GM21786 (cell line): ENCODE results near the gene CER1.
"Not testable (repeated sequence)": the region's sequence is repeated elsewhere in the genome, so short reads cannot be mapped to it uniquely, and the experiment has no call there.

Experiments
- ATAC-seq: cut with Tn5 transposase; IDR thresholded peaks from one replicate; pipeline ENCODE4 v1.9.1; 2021; ENCODE audit not compliant: unreplicated experiment

Gene CER1

GRCh38 chr9:14719231-14719923 lies 3.2 kb downstream of the CER1 start:
- no peak for ATAC-seq

- no peak for ATAC-seq
Measured at GRCh38 chr9:14715102-14715501, 7.4 kb downstream of the CER1 start.

DNA sequence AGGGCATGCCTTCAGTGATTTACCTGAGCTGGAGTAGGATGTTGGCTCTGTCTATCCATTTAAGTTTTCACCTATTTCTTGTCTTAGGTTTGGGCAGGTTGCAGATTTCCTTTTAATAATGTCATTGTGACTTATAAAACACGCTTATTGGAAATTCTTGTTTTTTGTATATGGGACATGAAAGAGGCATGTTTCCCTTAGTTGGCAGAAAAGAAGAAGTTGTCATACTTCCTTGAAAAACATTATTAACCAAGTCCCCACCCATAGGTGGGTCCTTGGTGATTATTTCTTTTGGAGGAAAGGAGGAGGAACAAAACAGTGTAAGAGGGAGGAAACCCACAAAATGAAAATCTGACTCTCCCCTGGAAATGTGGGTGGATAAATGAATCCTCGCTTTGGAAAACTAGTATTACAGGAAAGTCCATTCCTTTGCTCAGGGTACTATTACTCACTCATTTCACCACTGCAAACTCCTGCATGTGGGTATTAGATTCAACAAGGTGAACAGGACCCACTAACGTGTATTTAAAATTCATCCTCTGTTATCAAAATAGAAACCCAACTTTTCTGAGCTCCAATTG lies 9.3 kb downstream of the CER1 start:
- ATAC-seq, result no peak

DNA sequence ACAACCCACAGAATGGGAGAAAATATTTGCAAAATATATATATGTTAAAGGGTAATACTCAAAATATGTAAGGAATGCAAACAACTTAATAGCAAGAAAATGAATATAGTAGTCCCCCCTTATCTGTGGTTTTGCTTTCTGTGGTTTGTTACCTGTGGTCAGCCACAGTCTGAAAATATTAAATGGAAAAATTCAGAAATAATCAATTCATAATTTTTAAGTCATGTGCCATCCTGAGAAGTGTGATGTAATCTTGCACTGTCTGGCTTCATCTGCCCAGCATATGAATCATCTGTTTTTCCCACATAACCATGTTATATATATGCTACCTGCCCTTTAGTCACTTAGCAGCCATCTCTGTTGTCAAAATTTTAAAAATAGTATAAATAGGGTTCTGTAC lies 11.7 kb downstream of the CER1 start:
- ATAC-seq, result no peak

DNA sequence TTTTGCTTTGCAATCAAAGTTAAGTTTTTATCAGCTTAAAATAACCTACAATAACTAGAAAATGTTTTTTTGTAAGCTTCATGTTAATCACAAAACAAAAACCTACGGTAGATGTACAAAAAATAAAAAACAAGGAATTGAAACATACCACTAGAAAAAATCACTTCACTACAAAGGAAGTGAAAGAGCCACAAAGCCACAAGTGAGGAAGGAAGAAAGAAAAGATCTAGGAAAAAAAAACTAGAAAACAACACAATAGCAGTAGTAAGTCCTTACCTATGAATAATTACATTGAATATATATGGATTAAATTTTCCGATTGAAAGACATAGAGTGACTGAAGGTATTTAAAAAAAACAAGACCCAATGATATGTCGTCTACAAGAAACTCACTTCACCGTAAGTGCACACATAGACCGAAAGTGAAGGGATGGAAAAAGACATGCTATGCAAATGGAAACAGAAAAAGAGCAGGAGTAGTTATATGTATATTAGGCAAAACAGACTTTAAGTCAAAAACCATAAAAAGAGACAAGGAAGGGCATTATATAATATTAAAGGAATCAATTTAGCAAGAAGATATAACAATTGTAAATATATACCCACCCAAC lies 15.9 kb downstream of the CER1 start:
- ATAC-seq, result peak; percentile 67

DNA sequence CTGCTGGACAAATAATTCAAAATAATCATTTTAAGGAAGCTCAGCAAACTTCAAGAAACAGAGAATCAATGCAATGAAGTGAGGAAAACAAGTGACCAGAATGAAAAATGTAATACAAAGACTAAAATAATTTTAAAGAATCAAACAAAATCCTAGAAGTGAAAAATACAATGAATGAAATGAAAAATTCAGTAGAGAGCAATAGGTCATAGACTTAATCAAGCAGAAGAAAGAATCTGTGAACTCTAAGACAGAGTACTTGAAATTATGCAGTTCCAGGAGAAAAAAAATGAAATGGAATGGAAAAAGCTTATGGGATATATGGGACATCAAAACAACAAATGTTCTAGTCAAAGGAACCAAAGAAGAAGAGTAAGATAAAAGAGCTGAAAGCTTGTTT lies 17.5 kb downstream of the CER1 start:
- ATAC-seq, result no peak

DNA sequence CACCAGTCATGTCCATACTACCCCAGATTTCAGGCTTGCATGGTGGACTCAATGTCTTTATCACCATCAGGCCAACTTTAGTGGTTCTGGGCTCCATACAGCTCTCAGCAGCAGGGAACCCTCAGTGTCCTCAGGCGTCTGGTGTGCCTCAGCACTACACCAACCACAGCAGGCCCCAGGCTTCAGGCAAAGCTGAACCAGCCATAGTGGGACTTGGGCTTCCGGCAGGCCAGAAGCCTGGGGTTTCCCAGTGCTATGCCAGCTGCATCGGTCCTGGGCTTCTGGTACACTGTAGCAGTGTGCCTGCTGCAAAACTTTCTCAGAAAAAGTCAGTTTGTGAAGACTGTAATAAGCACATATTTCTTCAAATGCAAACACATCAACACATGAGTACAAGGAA lies 18.3 kb downstream of the CER1 start:
- ATAC-seq, result no peak

DNA sequence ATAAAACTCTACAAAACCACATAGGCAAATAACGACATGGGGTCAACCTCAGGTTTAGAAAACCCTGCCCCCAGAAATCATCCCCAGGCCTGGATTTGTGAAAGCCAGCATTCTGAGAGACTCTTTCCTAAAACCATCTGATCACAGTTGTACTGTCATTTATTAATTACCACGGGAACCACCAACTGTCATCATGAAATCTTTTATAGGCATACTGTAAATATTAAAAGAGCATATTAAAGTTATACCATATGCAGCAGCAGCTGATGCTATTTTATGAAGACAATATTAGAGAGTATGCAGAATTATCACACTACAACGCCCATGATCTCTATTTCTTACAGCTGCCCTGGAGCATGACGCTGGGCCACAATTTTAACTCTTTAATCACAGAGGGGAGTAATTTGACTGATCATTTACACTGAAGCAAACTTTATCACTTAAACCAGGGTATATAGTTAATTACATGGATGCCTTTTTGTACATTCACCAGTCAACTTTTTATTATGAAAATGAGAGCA lies 20.3 kb downstream of the CER1 start:
- ATAC-seq, result no peak

- ATAC-seq, result peak; percentile 74
Measured at GRCh38 chr9:14693251-14693861, 29.2 kb downstream of the CER1 start, which contains the start of gene ZDHHC21. Gene ZDHHC21, minus strand, starts transcription at chr9:14693432. Its CDS starts 19,092 bp downstream, at chr9:14674340.

DNA sequence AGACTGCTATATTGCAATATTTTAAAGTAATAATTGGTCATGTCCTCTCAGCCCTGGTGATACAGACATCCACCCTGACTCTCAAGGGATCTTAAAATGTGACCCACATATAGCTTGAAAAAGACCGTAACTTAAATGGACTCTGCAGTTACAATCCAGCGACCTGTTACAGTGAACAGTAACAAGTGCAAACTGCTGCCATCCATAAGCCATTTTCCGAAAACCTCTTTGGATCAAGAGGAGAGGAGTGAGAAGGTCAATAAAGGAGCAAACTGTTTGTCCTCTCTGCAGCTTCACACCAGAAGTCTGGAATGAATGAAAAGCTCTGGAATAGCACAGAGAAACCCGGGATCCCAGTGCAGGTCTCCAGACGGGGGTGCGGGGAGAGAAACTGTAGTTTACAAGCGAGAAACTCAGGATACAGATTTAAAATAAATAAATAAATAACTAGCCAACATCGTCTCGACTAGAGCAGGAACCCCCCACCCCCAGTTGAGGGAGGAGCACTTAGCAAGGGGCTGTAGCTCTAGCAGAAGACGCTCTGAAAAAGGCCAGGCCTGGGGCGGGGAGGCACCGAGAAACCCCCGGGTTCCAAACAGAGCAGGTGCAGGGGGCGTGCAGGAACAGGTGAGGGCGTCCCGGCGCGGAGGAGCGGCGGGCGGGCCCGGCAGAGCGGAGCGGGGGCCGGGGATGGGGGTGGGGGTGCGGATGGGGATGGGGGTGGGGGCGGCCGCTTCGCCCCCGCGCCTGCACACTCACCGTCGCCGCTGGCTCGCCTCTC lies 29.9 kb downstream of the CER1 start:
- ATAC-seq, result peak; percentile 33

GRCh38 chr9:14690948-14691730 lies 31.4 kb downstream of the CER1 start:
- ATAC-seq, result no peak

- no peak for ATAC-seq
Measured at GRCh38 chr9:14687042-14687719, 35.4 kb downstream of the CER1 start.

DNA sequence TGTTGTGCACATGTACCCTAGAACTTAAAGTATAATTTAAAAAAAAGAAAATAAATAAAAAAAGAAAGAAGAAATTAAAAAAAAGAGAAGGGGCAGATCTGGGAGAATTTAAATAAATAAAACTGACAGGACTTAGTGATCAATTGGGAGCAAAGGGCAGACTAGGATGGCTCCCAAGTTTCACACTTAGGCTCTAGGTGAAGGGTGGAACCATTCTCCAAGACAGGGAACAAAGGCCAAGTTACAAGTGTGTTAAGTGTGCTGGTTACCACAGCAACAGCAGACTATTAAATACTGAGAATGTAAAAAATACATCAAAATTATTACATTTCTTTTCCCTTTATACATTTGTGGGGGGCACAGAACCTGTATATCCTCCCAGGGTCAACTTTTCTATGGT lies 36.4 kb downstream of the CER1 start:
- no peak for ATAC-seq

- ATAC-seq, result not testable (repeated sequence)
Measured at GRCh38 chr9:14682616-14683015, 39.9 kb downstream of the CER1 start.

DNA sequence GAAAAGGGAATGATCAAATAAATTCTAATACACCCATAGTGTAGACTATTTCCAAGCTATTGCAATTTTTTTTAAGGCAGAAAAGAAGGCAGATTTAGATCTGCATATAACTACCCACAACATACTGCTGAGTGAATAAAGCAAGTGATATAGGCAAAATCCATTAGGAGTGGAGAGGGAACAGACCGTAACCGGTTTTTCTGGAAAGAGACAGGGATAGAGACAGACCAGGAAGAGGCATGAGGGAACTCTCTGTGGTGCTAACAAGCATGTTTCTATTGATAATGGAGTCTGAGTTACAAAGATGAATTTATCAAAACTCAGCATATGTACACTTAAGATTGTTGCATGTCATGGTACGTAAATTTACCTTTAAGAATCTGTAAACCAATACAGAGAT lies 43.8 kb downstream of the CER1 start:
- no peak for ATAC-seq

DNA sequence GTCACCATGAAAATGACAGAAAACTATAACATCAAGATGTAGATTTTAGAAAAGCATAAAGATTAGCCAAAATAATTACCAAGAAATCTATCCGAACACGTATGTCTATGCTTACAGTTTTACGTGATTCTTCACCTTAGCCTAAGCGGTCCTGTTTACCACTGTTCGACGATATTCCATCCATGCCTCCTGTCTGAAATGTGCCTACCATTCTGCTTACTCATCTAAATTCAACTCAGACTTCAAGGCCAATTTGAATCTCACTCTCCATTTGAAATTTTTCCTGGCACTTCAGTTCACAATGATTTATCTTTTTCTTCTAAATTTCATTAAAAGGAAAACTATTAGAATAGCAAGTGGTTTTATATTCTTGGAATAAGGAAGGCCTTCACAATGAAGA lies 44.7 kb downstream of the CER1 start:
- ATAC-seq, result no peak

- no peak for ATAC-seq
Measured at GRCh38 chr9:14677396-14677795, 45.1 kb downstream of the CER1 start.

DNA sequence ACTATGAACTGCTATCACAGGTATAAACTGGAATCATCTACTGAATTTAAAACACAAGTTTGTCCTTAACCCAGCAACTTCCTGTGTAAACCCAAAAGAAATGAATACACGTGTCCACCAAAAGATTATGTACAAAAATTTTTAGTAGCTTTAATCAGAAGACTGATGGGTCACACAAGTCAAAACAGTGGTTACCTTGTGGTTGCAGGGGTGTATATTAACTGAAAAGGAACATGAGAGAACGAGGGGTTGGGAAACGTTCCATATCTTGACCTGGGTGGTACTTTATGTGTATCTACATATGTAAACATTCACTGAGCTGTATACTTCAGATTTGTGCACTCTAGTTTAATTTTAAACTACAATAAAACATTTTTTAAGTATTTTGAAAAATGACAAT lies 47.9 kb downstream of the CER1 start:
- no peak for ATAC-seq

GRCh38 chr9:14671377-14671776 lies 51.2 kb downstream of the CER1 start:
- no peak for ATAC-seq

- no peak for ATAC-seq
Measured at GRCh38 chr9:14670718-14671117, 51.8 kb downstream of the CER1 start.
